WTC11 (cell line): ENCODE results near the gene OR2T10. TPM values are rescaled to one million over a fixed set of nuclear protein-coding genes. Genes with fewer than 3 reads are reported as not detected.

Source experiments
- ATF1 ChIP-seq: sonication (generic); formaldehyde crosslinking; IDR thresholded peaks from 2 replicates; pipeline ENCODE4 v1.8.1; 2023; ENCODE audit warnings: mild to moderate bottlenecking, moderate library complexity, missing genetic modification reagents
- E2F1 ChIP-seq: sonication (generic); formaldehyde crosslinking; IDR thresholded peaks from 2 replicates; pipeline ENCODE4 v1.8.0; 2022; ENCODE audit warnings: mild to moderate bottlenecking, missing genetic modification reagents
- ERG ChIP-seq: fragments of 250-450 bp; sonication (Bioruptor Pico); IDR thresholded peaks from 2 replicates; pipeline ENCODE4 v1.8.0; 2021; ENCODE audit warnings: mild to moderate bottlenecking
- JUN ChIP-seq: sonication (generic); formaldehyde crosslinking; IDR thresholded peaks from 2 replicates; pipeline ENCODE4 v1.8.0; 2023; ENCODE audit warnings: mild to moderate bottlenecking, missing genetic modification reagents
- PRDM15 ChIP-seq: sonication (generic); formaldehyde crosslinking; IDR thresholded peaks from 2 replicates; pipeline ENCODE4 v1.8.0; 2022; ENCODE audit warnings: missing genetic modification reagents
- STAT6 ChIP-seq: sonication (generic); formaldehyde crosslinking; conservative IDR thresholded peaks from 2 replicates; pipeline ENCODE4 v1.8.1; 2023; ENCODE audit warnings: mild to moderate bottlenecking, low read depth, missing genetic modification reagents, moderate library complexity
- TCF7 ChIP-seq: sonication (generic); formaldehyde crosslinking; IDR thresholded peaks from 2 replicates; pipeline ENCODE4 v1.8.0; 2022; ENCODE audit warnings: mild to moderate bottlenecking, low read depth, missing genetic modification reagents, moderate library complexity
- ZBTB21 ChIP-seq: sonication (generic); formaldehyde crosslinking; IDR thresholded peaks from 2 replicates; pipeline ENCODE4 v1.8.1; 2023; ENCODE audit warnings: mild to moderate bottlenecking, missing genetic modification reagents, borderline replicate concordance
- ZNF263 ChIP-seq: sonication (generic); formaldehyde crosslinking; IDR thresholded peaks from 2 replicates; pipeline ENCODE4 v1.8.1; 2022; ENCODE audit warnings: low read depth, mild to moderate bottlenecking, moderate library complexity, missing genetic modification reagents
- ZNF281 ChIP-seq: sonication (generic); formaldehyde crosslinking; IDR thresholded peaks from 2 replicates; pipeline ENCODE4 v1.8.0; 2023; ENCODE audit warnings: mild to moderate bottlenecking, missing genetic modification reagents
- ZNF396 ChIP-seq: fragments of 250-450 bp; sonication (Bioruptor Pico); IDR thresholded peaks from 2 replicates; pipeline ENCODE4 v1.8.0; 2021; ENCODE audit warnings: mild to moderate bottlenecking, moderate library complexity, borderline replicate concordance
- ZNF512 ChIP-seq: sonication (generic); formaldehyde crosslinking; IDR thresholded peaks from 2 replicates; pipeline ENCODE4 v1.8.1; 2022; ENCODE audit warnings: missing genetic modification reagents, borderline replicate concordance
- ZSCAN18 ChIP-seq: fragments of 250-450 bp; sonication (Bioruptor Pico); IDR thresholded peaks from 2 replicates; pipeline ENCODE4 v2.1.2; 2022; ENCODE audit warnings: mild to moderate bottlenecking, moderate library complexity
- total RNA-seq: library from RNA; stranded (reverse); gene quantifications from 3 replicates; pipeline ENCODE4 v1.2.3, GENCODE V29; 2021

OR2T10 gene
- total RNA-seq, 1 experiment from 2014 or later, result not detected

- TF ChIP-seq PRDM15 (CRISPR knock-in tag) (no peak), STAT6 (no peak), ZNF281 (CRISPR knock-in tag) (no peak), ZSCAN18 (CRISPR knock-in tag) (no peak), ZNF512 (CRISPR knock-in tag) (no peak), ZBTB21 (no peak), ZNF396 (CRISPR knock-in tag) (no peak), ATF1 (CRISPR knock-in tag) (no peak), JUN (no peak), ZNF263 (CRISPR knock-in tag) (no peak), ERG (CRISPR knock-in tag) (no peak), E2F1 (CRISPR knock-in tag) (no peak), TCF7 (no peak)
- TF ChIP-seq, all 79 proteins: peak for 0
Measured at GRCh38 chr1:248630551-248630950, 33.1 kb upstream of the OR2T10 start (continued).
